Measurements from ENCODE around the gene QRFP. TPM values are rescaled to one million over a fixed set of nuclear protein-coding genes. Genes with fewer than 3 reads are reported as not detected.

Gene QRFP
- total RNA-seq, 1 experiment from 2014 or later: not detected

DNA sequence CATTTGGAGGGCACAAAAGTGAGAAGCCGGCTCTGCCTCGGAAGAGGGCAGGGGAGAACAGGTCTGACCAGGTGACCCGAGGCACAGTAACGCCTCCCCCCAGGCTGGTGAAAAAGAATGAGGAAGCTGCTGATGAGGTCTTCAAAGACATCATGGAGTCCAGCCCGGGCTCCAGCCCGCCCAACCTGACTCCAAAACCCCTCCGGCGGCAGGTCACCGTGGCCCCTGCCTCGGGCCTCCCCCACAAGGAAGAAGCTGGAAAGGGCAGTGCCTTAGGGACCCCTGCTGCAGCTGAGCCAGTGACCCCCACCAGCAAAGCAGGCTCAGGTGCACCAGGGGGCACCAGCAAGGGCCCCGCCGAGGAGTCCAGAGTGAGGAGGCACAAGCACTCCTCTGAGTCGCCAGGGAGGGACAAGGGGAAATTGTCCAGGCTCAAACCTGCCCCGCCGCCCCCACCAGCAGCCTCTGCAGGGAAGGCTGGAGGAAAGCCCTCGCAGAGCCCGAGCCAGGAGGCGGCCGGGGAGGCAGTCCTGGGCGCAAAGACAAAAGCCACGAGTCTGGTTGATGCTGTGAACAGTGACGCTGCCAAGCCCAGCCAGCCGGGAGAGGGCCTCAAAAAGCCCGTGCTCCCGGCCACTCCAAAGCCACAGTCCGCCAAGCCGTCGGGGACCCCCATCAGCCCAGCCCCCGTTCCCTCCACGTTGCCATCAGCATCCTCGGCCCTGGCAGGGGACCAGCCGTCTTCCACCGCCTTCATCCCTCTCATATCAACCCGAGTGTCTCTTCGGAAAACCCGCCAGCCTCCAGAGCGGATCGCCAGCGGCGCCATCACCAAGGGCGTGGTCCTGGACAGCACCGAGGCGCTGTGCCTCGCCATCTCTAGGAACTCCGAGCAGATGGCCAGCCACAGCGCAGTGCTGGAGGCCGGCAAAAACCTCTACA is 11.8 kb downstream of the QRFP start:
- no peak for ATAC-seq
- ChIA-PET POLR2A (interaction anchor here (0.9 kb wide), 1 partner anchor 111 kb away, joined by 3 read pairs; no protein-coding TSS in a partner anchor), CTCF (interaction anchor here (1.2 kb wide), 1 partner anchor 19 kb away, joined by 7 read pairs; no protein-coding TSS in a partner anchor), RAD21 (ENCODE audit: low non-redundant PET in 1 of 2, low total read pairs in 2 of 2, uncharacterized antibody in 2 of 2, unreplicated experiment in 2 of 2) (no interaction called here)
- no peak for DNase-seq (ENCODE audit: low read depth, low spot score)
- H3K27ac ChIP-seq (ENCODE audit: low read depth, low read length): no peak overlapping the region; the same call in 1 of the 2 replicates
- H4K20me1 ChIP-seq (ENCODE audit: insufficient read depth): no peaks in the 10 kb centered on the region
- H3K9me3 ChIP-seq (ENCODE audit: control insufficient read depth in 1 of 2, insufficient read depth in 1 of 2, low read depth in 1 of 2, low read length in 2 of 2): no peaks in the 10 kb centered on the region
- H3K27me3 ChIP-seq (ENCODE audit: insufficient read depth, low read length): no peaks in the 10 kb centered on the region
- H3K36me3 ChIP-seq (ENCODE audit: control insufficient read depth in 1 of 2, insufficient read depth in 2 of 2, low read length in 2 of 2): peaks cover 4 to 22% of the 10 kb centered on the region in 2 experiments; a peak in 3 of 4 replicates
- no peak overlapping the region for H3K4me3 ChIP-seq (replicated peaks in 1 of 2; ENCODE audit: low read depth in 1 of 2, low read length in 2 of 2)
- BruUV-seq (replicated peaks): no TSS peak
- H3K4me2 ChIP-seq (ENCODE audit: low read length): no peak overlapping the region
- no peaks in the 10 kb centered on the region for H3K9me2 ChIP-seq (ENCODE audit: insufficient read depth)
- no peak overlapping the region for H2AFZ ChIP-seq (ENCODE audit: low read depth, low read length, poor library complexity, severe bottlenecking)
- no peak overlapping the region for H3K9ac ChIP-seq (ENCODE audit: low read length)
- intact Hi-C loops (cut with micrococcal nuclease): no loop called here
- no peaks in the 10 kb centered on the region; a peak in 1 of 4 replicates for H3K4me1 ChIP-seq (ENCODE audit: control insufficient read depth in 1 of 2, insufficient read depth in 2 of 2, low read length in 2 of 2)
- no peaks in the 10 kb centered on the region for H3K79me2 ChIP-seq (ENCODE audit: insufficient read depth, low read length)
- TF ChIP-seq CBX3 (IDR thresholded peaks at IDR 0.05; ENCODE audit: low read depth) (no peak), ELF1 (IDR thresholded peaks at IDR 0.05; ENCODE audit: borderline replicate concordance, low read depth) (no peak), POLR2A (IDR thresholded peaks at IDR 0.05; ENCODE audit: borderline replicate concordance, extremely low read depth, insufficient read depth, insufficient read length) (no peak), POLR2AphosphoS5 (IDR thresholded peaks at IDR 0.05; ENCODE audit: low read depth, low read length) (no peak), ZBTB33 (IDR thresholded peaks at IDR 0.05; ENCODE audit: extremely low read depth, insufficient replicate concordance, low read length) (no peak), FOSL1 (IDR thresholded peaks at IDR 0.05; ENCODE audit: low read depth) (no peak), CEBPB (IDR thresholded peaks at IDR 0.05; ENCODE audit: low read depth) (no peak), EZH2phosphoT487 (IDR thresholded peaks at IDR 0.05; ENCODE audit: borderline replicate concordance) (no peak), YY1 (IDR thresholded peaks at IDR 0.05; ENCODE audit: extremely low read depth, insufficient replicate concordance, low read depth, low read length) (no peak), TCF7L2 (IDR thresholded peaks at IDR 0.05; ENCODE audit: borderline replicate concordance, extremely low read depth, insufficient read depth, insufficient read length) (no peak), CTCF (IDR thresholded peaks at IDR 0.05 in 2 of 3, conservative IDR thresholded peaks at IDR 0.05 in 1 of 3; ENCODE audit: borderline replicate concordance in 1 of 3, insufficient read depth in 1 of 3, low read depth in 2 of 3, low read length in 2 of 3) (no peak), SP1 (IDR thresholded peaks at IDR 0.05; ENCODE audit: low read depth) (no peak), EGR1 (IDR thresholded peaks at IDR 0.05; ENCODE audit: low read depth) (no peak), SIN3A (IDR thresholded peaks at IDR 0.05; ENCODE audit: low read depth) (no peak), ZFX (IDR thresholded peaks at IDR 0.05) (no peak), EZH2 (IDR thresholded peaks at IDR 0.05) (no peak)
- TF ChIP-seq, protein P1, sequence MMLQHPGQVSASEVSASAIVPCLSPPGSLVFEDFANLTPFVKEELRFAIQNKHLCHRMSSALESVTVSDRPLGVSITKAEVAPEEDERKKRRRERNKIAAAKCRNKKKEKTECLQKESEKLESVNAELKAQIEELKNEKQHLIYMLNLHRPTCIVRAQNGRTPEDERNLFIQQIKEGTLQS (IDR thresholded peaks at IDR 0.05): no peak
- TF ChIP-seq, protein P2, sequence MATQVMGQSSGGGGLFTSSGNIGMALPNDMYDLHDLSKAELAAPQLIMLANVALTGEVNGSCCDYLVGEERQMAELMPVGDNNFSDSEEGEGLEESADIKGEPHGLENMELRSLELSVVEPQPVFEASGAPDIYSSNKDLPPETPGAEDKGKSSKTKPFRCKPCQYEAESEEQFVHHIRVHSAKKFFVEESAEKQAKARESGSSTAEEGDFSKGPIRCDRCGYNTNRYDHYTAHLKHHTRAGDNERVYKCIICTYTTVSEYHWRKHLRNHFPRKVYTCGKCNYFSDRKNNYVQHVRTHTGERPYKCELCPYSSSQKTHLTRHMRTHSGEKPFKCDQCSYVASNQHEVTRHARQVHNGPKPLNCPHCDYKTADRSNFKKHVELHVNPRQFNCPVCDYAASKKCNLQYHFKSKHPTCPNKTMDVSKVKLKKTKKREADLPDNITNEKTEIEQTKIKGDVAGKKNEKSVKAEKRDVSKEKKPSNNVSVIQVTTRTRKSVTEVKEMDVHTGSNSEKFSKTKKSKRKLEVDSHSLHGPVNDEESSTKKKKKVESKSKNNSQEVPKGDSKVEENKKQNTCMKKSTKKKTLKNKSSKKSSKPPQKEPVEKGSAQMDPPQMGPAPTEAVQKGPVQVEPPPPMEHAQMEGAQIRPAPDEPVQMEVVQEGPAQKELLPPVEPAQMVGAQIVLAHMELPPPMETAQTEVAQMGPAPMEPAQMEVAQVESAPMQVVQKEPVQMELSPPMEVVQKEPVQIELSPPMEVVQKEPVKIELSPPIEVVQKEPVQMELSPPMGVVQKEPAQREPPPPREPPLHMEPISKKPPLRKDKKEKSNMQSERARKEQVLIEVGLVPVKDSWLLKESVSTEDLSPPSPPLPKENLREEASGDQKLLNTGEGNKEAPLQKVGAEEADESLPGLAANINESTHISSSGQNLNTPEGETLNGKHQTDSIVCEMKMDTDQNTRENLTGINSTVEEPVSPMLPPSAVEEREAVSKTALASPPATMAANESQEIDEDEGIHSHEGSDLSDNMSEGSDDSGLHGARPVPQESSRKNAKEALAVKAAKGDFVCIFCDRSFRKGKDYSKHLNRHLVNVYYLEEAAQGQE (IDR thresholded peaks at IDR 0.05; ENCODE audit: low read depth): no peak
